Hepatocyte (in vitro differentiated cells): Measurements from ENCODE around the gene DMRTC1B. TPM values are rescaled to one million over a fixed set of nuclear protein-coding genes. Genes with fewer than 3 reads are reported as not detected.
"Not testable (repeated sequence)": the region's sequence is repeated elsewhere in the genome, so short reads cannot be mapped to it uniquely, and the experiment has no call there.

Experiments used
- DNase-seq: peaks from one replicate; pipeline ENCODE4 v3.0.0-alpha.2; 2016; ENCODE audit warnings: low spot score
- H2AFZ ChIP-seq: fragments of 200-600 bp; sonication (generic); 2 replicates; pipeline ENCODE4 v1.6.0; 2016; ENCODE audit warnings: antibody characterized with exemption, mild to moderate bottlenecking
- H3K27ac ChIP-seq: fragments of 200-600 bp; sonication (generic); 2 replicates; pipeline ENCODE4 v1.5.1; 2016; ENCODE audit warnings: mild to moderate bottlenecking
- H3K27me3 ChIP-seq: fragments of 200-600 bp; sonication (generic); 2 replicates; pipeline ENCODE4 v1.6.1; 2016
- H3K36me3 ChIP-seq: fragments of 200-600 bp; sonication (generic); replicated peaks from 2 replicates; pipeline ENCODE4 v1.5.1; 2016; ENCODE audit warnings: low read depth; ENCODE audit not compliant: insufficient read depth
- H3K4me1 ChIP-seq: fragments of 200-600 bp; sonication (generic); 2 replicates; pipeline ENCODE4 v1.5.1; 2016; ENCODE audit warnings: mild to moderate bottlenecking, moderate library complexity; ENCODE audit not compliant: insufficient read depth
- H3K4me2 ChIP-seq: fragments of 200-600 bp; sonication (generic); 2 replicates; pipeline ENCODE4 v1.6.0; 2016
- H3K4me3 ChIP-seq: fragments of 200-600 bp; sonication (generic); 2 replicates; pipeline ENCODE4 v1.5.1; 2016; ENCODE audit warnings: mild to moderate bottlenecking
- H3K79me2 ChIP-seq: fragments of 200-600 bp; sonication (generic); 2 replicates; pipeline ENCODE4 v1.6.0; 2017; ENCODE audit warnings: mild to moderate bottlenecking
- H3K9me2 ChIP-seq: fragments of 200-600 bp; sonication (generic); replicated peaks from 2 replicates; pipeline ENCODE4 v1.6.0; 2017; ENCODE audit warnings: mild to moderate bottlenecking; ENCODE audit not compliant: insufficient read depth
- H3K9me3 ChIP-seq: fragments of 200-600 bp; sonication (generic); 2 replicates; pipeline ENCODE4 v1.5.1; 2016; ENCODE audit warnings: low read depth, mild to moderate bottlenecking
- H4K20me1 ChIP-seq: fragments of 200-600 bp; sonication (generic); 2 replicates; pipeline ENCODE4 v1.6.0; 2016; ENCODE audit warnings: mild to moderate bottlenecking; ENCODE audit not compliant: insufficient read depth, poor library complexity, severe bottlenecking
- WGBS: methylation state at CpG from one replicate; pipeline ENCODE4 v1.1.6; 2016; ENCODE audit warnings: low lambda C conversion rate; ENCODE audit errors: missing lambda C conversion rate; 5-methylcytosine and 5-hydroxymethylcytosine counted together
- polyA plus RNA-seq: library from polyadenylated mRNA; unstranded; fragments of >200 nt; fragmentation: Nextera tagmentation; extraction: Ambion mirVana; gene quantifications from 2 replicates; pipeline ENCODE4 v1.2.1, GENCODE V29; 2016
- small RNA-seq: library from RNA; depleted of rRNA; stranded (forward); fragments of <200 nt; gene quantifications from one replicate; pipeline ENCODE3, GENCODE V24; 2014
- total RNA-seq: library from RNA; depleted of rRNA; stranded (reverse); fragments of >200 nt; gene quantifications from 2 replicates; pipeline ENCODE4 v1.2.3, GENCODE V29; 2014

Gene DMRTC1B
- total and polyA plus RNA-seq, 2 experiments from 2014 or later = 3.0 TPM

GRCh38 chrX:72837532-72837931, 60.8 kb downstream of the DMRTC1B start:
- H3K9me3 ChIP-seq, H4K20me1 ChIP-seq, H3K9me2 ChIP-seq, H3K27ac ChIP-seq, H3K4me3 ChIP-seq, DNase-seq, H3K4me1 ChIP-seq, H3K27me3 ChIP-seq, H3K36me3 ChIP-seq, H3K79me2 ChIP-seq, H3K4me2 ChIP-seq, H2AFZ ChIP-seq: not testable (repeated sequence)
- no CpG with 5 or more reads among the region's 2 CpGs for WGBS

GRCh38 chrX:72882898-72883297, 106.2 kb downstream of the DMRTC1B start:
- not testable (repeated sequence) for H3K36me3 ChIP-seq, H3K9me2 ChIP-seq, H2AFZ ChIP-seq, H3K27me3 ChIP-seq, H3K9me3 ChIP-seq, H4K20me1 ChIP-seq, H3K4me3 ChIP-seq, DNase-seq, H3K4me2 ChIP-seq, H3K79me2 ChIP-seq, H3K27ac ChIP-seq, H3K4me1 ChIP-seq
- no CpG with 5 or more reads among the region's 2 CpGs for WGBS

GRCh38 chrX:72889740-72890139, 113.0 kb downstream of the DMRTC1B start:
- H3K9me3 ChIP-seq, H3K4me1 ChIP-seq, H3K27ac ChIP-seq, DNase-seq, H3K4me3 ChIP-seq, H3K27me3 ChIP-seq, H3K9me2 ChIP-seq, H2AFZ ChIP-seq, H3K4me2 ChIP-seq, H3K36me3 ChIP-seq, H3K79me2 ChIP-seq, H4K20me1 ChIP-seq: not testable (repeated sequence)
- no CpG with 5 or more reads among the region's 14 CpGs for WGBS

Small RNA genes within 50 kb of the gene (small RNA-seq; reads per million reads assigned to genes)
- gene RNU1-112P = not detected

Other genes starting within 250 kb of the DMRTC1B start
- gene HDAC8, start 204.0 kb upstream of the DMRTC1B start, total RNA-seq = 26.9 and 29.4 TPM in 2 replicates
- gene HDAC8, start 204.0 kb upstream of the DMRTC1B start, polyA plus RNA-seq = 27.4 and 29.5 TPM in 2 replicates
- gene PHKA1, start 62.6 kb upstream of the DMRTC1B start, total RNA-seq = 6.3 and 6.7 TPM in 2 replicates
- gene PHKA1, start 62.6 kb upstream of the DMRTC1B start, polyA plus RNA-seq = 2.7 and 4.4 TPM in 2 replicates
- not detected in 2 replicates for gene FAM236B, start 5.8 kb downstream of the DMRTC1B start, total RNA-seq
- not detected in 2 replicates for gene FAM236B, start 5.8 kb downstream of the DMRTC1B start, polyA plus RNA-seq
- not detected in 2 replicates for gene FAM236D, start 31.3 kb downstream of the DMRTC1B start, total RNA-seq
- gene FAM236D, start 31.3 kb downstream of the DMRTC1B start, polyA plus RNA-seq = not detected in 2 replicates
- gene FAM236C, start 135.7 kb downstream of the DMRTC1B start, total RNA-seq = not detected in 2 replicates
- not detected in 2 replicates for gene FAM236C, start 135.7 kb downstream of the DMRTC1B start, polyA plus RNA-seq
- not detected in 2 replicates for gene FAM236A, start 161.3 kb downstream of the DMRTC1B start, total RNA-seq
- gene FAM236A, start 161.3 kb downstream of the DMRTC1B start, polyA plus RNA-seq = not detected in 2 replicates
- gene DMRTC1, start 166.9 kb downstream of the DMRTC1B start, total RNA-seq = not detected in 2 replicates
- 0.45 and 0.51 TPM in 2 replicates for gene DMRTC1, start 166.9 kb downstream of the DMRTC1B start, polyA plus RNA-seq
- gene PABPC1L2B, start 226.0 kb downstream of the DMRTC1B start, total RNA-seq = not detected in 2 replicates
- gene PABPC1L2B, start 226.0 kb downstream of the DMRTC1B start, polyA plus RNA-seq = not detected in 2 replicates